OCI-LY3 (cell line): ENCODE data around the gene ADAMTSL4.
"Not testable (repeated sequence)": the region's sequence is repeated elsewhere in the genome, so short reads cannot be mapped to it uniquely, and the experiment has no call there.

ENCODE experiments used
- H2AFZ ChIP-seq: fragments of 200-600, 300-600 bp; shearing (Covaris generic); 2 replicates; pipeline ENCODE4 v1.6.0; 2014; ENCODE audit warnings: antibody characterized with exemption, low read depth, low read length
- H3K27ac ChIP-seq: fragments of 200-600, 300-600 bp; sonication (generic); 2 replicates; pipeline ENCODE4 v1.5.1; 2014; ENCODE audit warnings: mild to moderate bottlenecking, low read length, moderate library complexity, mixed read lengths
- H3K27me3 ChIP-seq: fragments of 200-600, 300-600 bp; sonication (generic); 2 replicates; pipeline ENCODE4 v1.6.1; 2014; ENCODE audit warnings: low read depth, low read length, mixed read lengths
- H3K36me3 ChIP-seq: fragments of 200-600, 300-600 bp; sonication (generic); replicated peaks from 2 replicates; pipeline ENCODE3; 2014; ENCODE audit warnings: low read depth, low read length, mixed read lengths
- H3K4me1 ChIP-seq: fragments of 300-600, 200-600 bp; sonication (generic); 2 replicates; pipeline ENCODE4 v1.6.1; 2014; ENCODE audit warnings: low read length, mixed read lengths
- H3K4me2 ChIP-seq: fragments of 200-600, 300-600 bp; sonication (generic); 2 replicates; pipeline ENCODE4 v1.6.1; 2014; ENCODE audit warnings: low read length, mixed read lengths
- H3K4me3 ChIP-seq: fragments of 300-600, 200-600 bp; sonication (generic); 2 replicates; pipeline ENCODE4 v1.5.1; 2014; ENCODE audit warnings: antibody characterized with exemption, mild to moderate bottlenecking, low read length, moderate library complexity
- H3K79me2 ChIP-seq: fragments of 300-600, 200-600 bp; shearing (Covaris generic); 2 replicates; pipeline ENCODE4 v1.6.1; 2014; ENCODE audit warnings: mild to moderate bottlenecking, low read length, mixed read lengths
- H3K9ac ChIP-seq: fragments of 300-600, 200-600 bp; shearing (Covaris generic); 2 replicates; pipeline ENCODE4 v1.6.0; 2014; ENCODE audit warnings: mild to moderate bottlenecking, low read length, moderate library complexity
- H3K9me3 ChIP-seq: fragments of 200-600, 300-600 bp; shearing (Covaris generic); 2 replicates; pipeline ENCODE4 v1.6.1; 2014; ENCODE audit warnings: low read length, mixed read lengths; ENCODE audit not compliant: insufficient read depth
- H4K20me1 ChIP-seq: fragments of 200-600, 300-600 bp; sonication (generic); 2 replicates; pipeline ENCODE4 v1.6.1; 2016; ENCODE audit warnings: low read length, mixed read lengths; ENCODE audit not compliant: insufficient read depth
- CTCF ChIP-seq: fragments of 200-600, 300-600 bp; sonication (generic); IDR thresholded peaks from 2 replicates; pipeline ENCODE4 v1.5.1; 2014; ENCODE audit warnings: antibody characterized with exemption, low read length, low read depth
- EZH2phosphoT487 ChIP-seq: fragments of 200-600 bp; shearing (Covaris generic); IDR thresholded peaks from 2 replicates; pipeline ENCODE4 v1.6.1; 2018; ENCODE audit warnings: antibody characterized with exemption, mixed run types, low read depth

The ADAMTSL4 gene

DNA sequence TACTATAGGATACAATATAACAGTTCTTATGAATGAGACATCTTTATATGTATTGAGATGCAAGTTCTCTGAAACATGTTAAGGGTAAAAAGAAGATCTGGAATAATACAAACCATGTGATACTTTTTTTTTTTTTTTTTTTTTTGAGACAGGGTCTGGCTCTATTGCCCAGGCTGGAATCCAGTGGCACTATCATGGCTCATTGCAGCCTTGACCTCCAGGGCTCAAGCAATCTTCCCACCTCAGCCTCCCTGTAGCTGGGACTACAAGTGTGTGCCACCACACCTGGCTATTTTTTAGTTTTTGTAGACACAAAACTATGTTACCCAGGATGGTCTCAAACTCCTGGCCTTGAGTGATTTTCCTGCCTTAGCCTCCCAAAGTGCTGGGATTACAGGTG lies 52.3 kb downstream of the ADAMTSL4 start:
- H3K4me2 ChIP-seq, result no peak overlapping the region
- H3K9me3 ChIP-seq, result no peaks in the 10 kb centered on the region
- H3K36me3 ChIP-seq, result no peaks in the 10 kb centered on the region
- no peak overlapping the region for H3K9ac ChIP-seq
- no peaks in the 10 kb centered on the region for H3K4me1 ChIP-seq
- H2AFZ ChIP-seq, result no peak overlapping the region
- H3K27me3 ChIP-seq, result no peaks in the 10 kb centered on the region
- H3K79me2 ChIP-seq, result no peaks in the 10 kb centered on the region
- H3K4me3 ChIP-seq, result no peak overlapping the region
- H3K27ac ChIP-seq, result no peak overlapping the region
- no peak for TF ChIP-seq EZH2phosphoT487
- no peak for TF ChIP-seq CTCF
- H4K20me1 ChIP-seq, result no peaks in the 10 kb centered on the region

DNA sequence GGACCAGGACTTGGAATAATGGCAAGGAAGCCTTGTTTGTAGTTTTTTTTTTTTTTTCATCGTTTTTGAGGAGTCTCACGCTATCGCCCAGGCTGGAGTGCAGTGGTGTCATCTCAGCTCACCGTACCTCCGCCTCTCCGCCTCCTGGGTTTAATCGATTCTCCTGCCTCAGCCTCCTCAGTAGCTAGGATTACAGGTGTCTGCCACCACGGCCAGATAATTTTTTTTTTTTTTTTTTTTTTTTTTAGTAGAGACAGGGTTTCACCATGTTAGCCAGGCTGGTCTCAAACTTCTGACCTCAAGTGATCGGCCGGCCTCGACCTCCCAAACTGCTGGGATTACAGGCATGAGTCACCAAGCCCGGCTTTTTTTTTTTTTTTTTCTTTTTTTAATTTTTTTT lies 53.2 kb downstream of the ADAMTSL4 start:
- H3K4me1 ChIP-seq, H3K27me3 ChIP-seq, H3K4me2 ChIP-seq, H3K79me2 ChIP-seq, H2AFZ ChIP-seq, H4K20me1 ChIP-seq, H3K4me3 ChIP-seq, H3K36me3 ChIP-seq, H3K9ac ChIP-seq, H3K9me3 ChIP-seq, H3K27ac ChIP-seq: not testable (repeated sequence)

GRCh38 chr1:150603711-150604110 lies 54.5 kb downstream of the ADAMTSL4 start:
- H2AFZ ChIP-seq, result no peak overlapping the region
- H3K36me3 ChIP-seq, result no peaks in the 10 kb centered on the region
- H3K4me3 ChIP-seq, result no peak overlapping the region
- H4K20me1 ChIP-seq, result no peaks in the 10 kb centered on the region
- H3K4me2 ChIP-seq, result no peak overlapping the region
- no peaks in the 10 kb centered on the region for H3K4me1 ChIP-seq
- no peaks in the 10 kb centered on the region for H3K79me2 ChIP-seq
- H3K27me3 ChIP-seq, result no peaks in the 10 kb centered on the region
- no peak for TF ChIP-seq CTCF
- no peaks in the 10 kb centered on the region for H3K9me3 ChIP-seq
- H3K27ac ChIP-seq, result no peak overlapping the region
- no peak overlapping the region for H3K9ac ChIP-seq

DNA sequence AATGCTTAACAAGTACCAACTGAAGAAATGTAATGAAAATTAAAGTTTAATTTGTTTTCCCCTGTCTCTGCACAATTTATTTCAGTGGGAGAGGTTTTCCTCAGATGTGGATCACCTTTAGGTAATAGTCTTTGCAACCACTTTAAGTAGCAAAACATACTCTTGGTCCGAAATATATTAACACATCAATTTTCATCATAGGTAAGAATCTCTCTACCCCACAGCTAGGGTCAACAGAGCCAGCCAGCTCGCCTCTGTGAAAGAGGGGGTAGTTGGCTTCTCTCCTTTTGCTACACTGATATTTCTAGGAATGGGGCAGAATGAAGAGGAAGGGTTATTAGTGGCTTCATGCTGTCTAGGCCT lies 55.0 kb downstream of the ADAMTSL4 start:
- Histone ChIP-seq H3K9ac (no peak overlapping the region), H3K27me3 (no peaks in the 10 kb centered on the region), H3K4me3 (no peak overlapping the region), H4K20me1 (no peaks in the 10 kb centered on the region), H3K27ac (no peak overlapping the region), H2AFZ (no peak overlapping the region), H3K9me3 (no peaks in the 10 kb centered on the region), H3K4me2 (no peak overlapping the region), H3K79me2 (no peaks in the 10 kb centered on the region), H3K36me3 (no peaks in the 10 kb centered on the region), H3K4me1 (no peaks in the 10 kb centered on the region)
- TF ChIP-seq CTCF, result no peak
- no peak for TF ChIP-seq EZH2phosphoT487

- H3K27me3 ChIP-seq, H2AFZ ChIP-seq, H3K9me3 ChIP-seq, H4K20me1 ChIP-seq, H3K27ac ChIP-seq, H3K4me1 ChIP-seq, H3K79me2 ChIP-seq, H3K9ac ChIP-seq, H3K36me3 ChIP-seq, H3K4me3 ChIP-seq, H3K4me2 ChIP-seq: not testable (repeated sequence)
Observed at GRCh38 chr1:150605451-150605731, 56.2 kb downstream of the ADAMTSL4 start.
